Fibroblast of pulmonary artery (primary cell): Measurements from ENCODE around the gene MBP.

ENCODE experiments used
- DNase-seq: peaks from one replicate; pipeline ENCODE4 v3.0.0-alpha.2; 2010; ENCODE audit warnings: low read depth
- H3K4me3 ChIP-seq: replicated peaks from 2 replicates; pipeline ENCODE4 v1.5.1; 2011; ENCODE audit warnings: low read depth, mild to moderate bottlenecking, control low read depth, low read length, moderate library complexity
- TF ChIP-seq, protein P1 (sequence below): IDR thresholded peaks from 2 replicates; pipeline ENCODE4 v1.5.1; 2011; ENCODE audit warnings: mild to moderate bottlenecking, control low read depth, low read length, inconsistent platforms; ENCODE audit errors: missing control alignments

MBP gene

DNA sequence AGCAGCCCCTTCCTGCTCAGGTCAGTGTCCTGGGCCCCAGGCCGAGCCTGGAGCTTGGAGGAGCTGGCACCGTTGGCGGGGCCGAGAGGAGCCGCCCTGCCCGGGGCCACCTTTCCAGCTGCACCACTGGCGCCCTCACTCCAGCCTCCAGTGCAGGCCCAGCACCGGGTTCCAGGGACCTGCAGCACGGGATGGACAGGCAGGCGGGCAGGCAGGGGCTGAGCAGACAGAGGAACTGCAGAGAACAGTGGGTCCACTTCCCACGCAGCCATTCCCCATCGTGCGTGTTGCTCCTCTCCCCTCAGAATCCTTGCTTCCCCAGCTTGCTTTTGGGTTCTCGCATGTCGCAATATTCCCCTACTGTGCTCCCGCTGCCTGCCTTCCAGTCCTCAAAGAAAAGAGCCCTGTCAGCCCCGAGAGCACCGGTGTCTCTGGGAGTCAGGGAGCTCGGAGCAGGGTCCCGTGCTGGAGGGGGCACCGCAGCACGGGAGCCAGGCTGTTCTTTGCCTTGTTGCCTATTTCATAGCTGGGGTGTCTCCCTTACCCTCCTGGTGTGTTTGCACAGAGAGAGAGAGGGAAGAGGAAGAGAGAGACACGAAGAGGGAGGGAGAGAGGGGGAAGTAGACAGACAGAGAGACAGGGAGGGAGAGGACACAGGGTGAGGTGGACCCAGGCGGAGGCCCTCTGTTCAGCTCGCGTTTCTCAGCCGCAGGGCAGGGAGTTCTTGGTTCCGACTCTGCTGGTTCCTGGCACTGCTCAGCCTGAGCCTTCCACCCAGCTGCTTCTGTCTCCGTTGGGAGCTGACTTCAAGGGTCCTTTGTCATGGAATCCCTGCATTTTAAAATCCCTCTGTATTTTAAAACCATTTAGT, 126.0 kb downstream of the MBP start:
- TF ChIP-seq, protein P1, sequence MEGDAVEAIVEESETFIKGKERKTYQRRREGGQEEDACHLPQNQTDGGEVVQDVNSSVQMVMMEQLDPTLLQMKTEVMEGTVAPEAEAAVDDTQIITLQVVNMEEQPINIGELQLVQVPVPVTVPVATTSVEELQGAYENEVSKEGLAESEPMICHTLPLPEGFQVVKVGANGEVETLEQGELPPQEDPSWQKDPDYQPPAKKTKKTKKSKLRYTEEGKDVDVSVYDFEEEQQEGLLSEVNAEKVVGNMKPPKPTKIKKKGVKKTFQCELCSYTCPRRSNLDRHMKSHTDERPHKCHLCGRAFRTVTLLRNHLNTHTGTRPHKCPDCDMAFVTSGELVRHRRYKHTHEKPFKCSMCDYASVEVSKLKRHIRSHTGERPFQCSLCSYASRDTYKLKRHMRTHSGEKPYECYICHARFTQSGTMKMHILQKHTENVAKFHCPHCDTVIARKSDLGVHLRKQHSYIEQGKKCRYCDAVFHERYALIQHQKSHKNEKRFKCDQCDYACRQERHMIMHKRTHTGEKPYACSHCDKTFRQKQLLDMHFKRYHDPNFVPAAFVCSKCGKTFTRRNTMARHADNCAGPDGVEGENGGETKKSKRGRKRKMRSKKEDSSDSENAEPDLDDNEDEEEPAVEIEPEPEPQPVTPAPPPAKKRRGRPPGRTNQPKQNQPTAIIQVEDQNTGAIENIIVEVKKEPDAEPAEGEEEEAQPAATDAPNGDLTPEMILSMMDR: no peak
- H3K4me3 ChIP-seq: no peak overlapping the region
- no peak for DNase-seq

DNA sequence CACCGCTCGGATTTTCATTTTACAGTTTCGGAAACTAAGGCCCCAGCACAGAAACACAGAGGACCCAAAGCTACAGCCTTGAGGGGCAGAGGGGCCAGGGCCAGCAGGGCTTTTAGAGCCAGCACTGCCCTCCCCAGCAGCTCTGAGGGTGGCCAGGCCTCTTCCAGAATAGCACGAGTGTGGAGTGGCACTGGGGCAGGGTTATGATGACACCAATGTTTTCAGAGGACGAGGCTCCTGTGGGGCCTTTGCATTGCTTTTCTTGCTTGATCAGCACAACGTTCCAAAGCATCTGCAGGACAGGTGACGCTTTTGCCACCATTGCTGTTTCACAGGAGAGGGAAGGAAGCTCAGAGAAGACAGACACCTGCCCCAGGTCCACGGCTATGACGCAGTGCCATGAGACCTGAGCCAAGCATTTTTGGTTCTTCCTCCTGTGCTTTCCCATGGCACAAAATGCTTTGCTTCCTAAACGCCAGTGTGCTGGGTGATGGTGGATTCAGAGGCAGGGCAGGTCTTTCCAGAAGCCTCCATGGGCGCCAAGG, 126.9 kb downstream of the MBP start:
- DNase-seq: no peak

DNA sequence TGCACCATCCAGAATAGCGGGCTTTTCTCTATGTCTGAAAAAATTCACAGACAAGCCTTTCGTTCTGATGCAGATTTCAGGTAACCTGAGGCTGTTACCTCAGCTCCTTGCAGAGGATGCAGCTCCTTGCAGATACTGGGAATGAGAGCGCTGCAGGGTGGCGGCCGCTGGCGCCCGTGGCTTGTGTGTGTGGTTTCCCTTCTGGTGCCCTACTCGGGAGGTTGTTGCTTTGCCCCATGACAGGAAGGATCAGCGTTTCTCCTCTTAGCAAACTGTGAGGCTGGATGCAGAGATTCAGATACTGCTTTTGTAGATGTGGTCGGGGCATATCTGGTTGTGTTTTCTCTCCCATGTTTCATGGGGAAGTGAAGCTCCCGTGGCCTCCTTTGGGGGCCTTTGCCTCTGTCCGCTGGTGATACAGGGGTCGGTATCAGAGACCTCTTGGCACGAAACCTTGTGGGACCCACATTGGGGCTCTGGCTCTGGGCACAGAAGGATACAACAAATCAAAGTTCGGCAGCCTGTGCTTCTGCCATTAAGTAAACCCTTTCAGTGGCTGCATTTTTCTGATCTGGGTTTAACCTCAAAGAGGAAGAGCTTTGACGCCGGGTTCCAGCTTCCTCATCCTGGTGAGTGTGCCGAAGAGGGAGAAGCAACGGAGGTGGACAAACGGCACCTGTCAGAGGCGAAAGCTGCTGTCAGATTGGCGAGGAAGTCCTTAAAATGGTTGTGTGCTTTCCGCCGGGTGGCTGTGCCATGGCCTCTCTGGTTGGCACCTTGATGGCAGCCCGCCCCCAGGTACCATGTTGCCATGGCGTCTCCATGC, 127.8 kb downstream of the MBP start:
- TF ChIP-seq, protein P1: no peak
- no peak for DNase-seq
- no peak overlapping the region for H3K4me3 ChIP-seq

More for the DNA sequence above, 126.9 kb downstream of the MBP start:
- no peak overlapping the region for H3K4me3 ChIP-seq
- TF ChIP-seq, protein P1: no peak

DNA sequence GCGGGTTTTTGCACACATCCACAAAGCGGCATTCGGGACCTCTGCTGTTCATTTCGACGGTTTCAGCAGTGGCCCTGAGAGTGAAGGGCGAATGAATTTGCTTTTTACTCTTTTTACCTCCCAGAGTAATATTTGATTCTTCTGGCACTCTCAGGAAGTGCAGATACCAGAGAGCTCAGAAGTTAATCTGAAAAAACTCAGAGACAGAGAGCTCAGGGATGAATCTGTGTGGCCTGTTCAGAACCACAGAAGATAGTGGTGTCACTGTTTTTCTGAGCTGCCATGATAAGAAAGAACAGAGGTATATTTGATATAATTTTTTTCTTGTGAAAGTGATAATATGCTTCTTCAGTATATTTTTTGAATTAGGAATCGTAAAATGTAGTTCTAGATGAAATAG, 129.3 kb downstream of the MBP start:
- TF ChIP-seq, protein P1: no peak
- DNase-seq: no peak

DNA sequence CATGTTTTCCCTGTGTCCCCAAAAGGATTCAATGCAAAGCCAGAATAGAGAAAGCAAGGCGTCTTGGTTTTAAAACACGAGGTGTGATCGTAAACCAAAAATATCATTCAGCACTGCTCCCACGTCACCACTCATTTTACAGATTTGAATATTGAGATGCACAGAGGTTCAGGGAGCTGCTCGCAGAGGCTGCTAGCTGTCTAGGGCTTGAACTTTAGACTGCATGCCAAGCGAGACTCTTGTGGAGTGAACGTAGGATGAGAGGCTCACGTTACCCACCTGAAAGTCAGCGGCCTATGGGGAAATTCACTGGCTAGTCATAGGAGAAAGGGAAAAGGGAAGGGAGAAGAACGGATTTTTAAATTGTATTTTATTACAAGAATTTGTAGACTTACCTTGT, 130.1 kb downstream of the MBP start:
- TF ChIP-seq, protein P1: no peak
- no peak for DNase-seq
- H3K4me3 ChIP-seq: no peak overlapping the region

More for the DNA sequence above, 129.3 kb downstream of the MBP start:
- no peak overlapping the region for H3K4me3 ChIP-seq

DNA sequence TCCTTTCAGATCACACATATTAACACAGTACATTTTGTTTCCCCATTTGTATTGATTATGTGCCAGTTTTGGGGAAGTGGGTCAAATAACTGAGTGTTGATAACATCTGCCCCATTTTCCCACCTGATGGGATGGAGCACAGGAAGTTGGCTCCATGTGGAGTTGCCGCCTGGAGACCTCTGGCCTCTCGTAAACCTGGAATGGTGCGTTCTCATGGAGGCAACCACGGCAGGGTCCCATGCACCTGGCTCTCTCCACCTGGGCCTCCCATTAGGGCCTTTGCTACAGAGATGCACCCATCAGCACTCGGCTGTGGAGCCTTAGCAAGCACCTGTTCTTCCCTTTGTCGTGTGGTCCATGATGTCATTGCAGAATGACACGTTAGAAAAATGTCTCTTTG, 130.6 kb downstream of the MBP start:
- no peak overlapping the region for H3K4me3 ChIP-seq
- no peak for DNase-seq
- TF ChIP-seq, protein P1: no peak
